PC-9 (cell line): ENCODE results near the gene ABCA12.

Source experiments
- CTCF ChIP-seq: fragments of 200-600 bp; sonication (generic); conservative IDR thresholded peaks from 2 replicates; pipeline ENCODE4 v1.6.1; 2017; ENCODE audit warnings: mixed run types, antibody characterized with exemption, mild to moderate bottlenecking, moderate library complexity
- EZH2 ChIP-seq: fragments of 200-600 bp; sonication (generic); IDR thresholded peaks from 2 replicates; pipeline ENCODE4 v1.8.0; 2017; ENCODE audit warnings: antibody characterized with exemption, low read depth

- TF ChIP-seq CTCF (no peak), EZH2 (no peak)
Measured at GRCh38 chr2:215015421-215015820, 123.0 kb downstream of the ABCA12 start.
